Astrocyte (in vitro differentiated cells and primary cell): ENCODE measurements around the gene TBX18. TPM values are rescaled to one million over a fixed set of nuclear protein-coding genes. Genes with fewer than 3 reads are reported as not detected.

Source experiments
- DNase-seq: peaks from one replicate; pipeline ENCODE4 v3.0.0-alpha.2; 2010; ENCODE audit warnings: low read depth
- FAIRE-seq: peaks from 2 replicates; lab custom pipeline; 2011; peaks lifted over from hg19 to GRCh38; lab: Jason Lieb, UNC
- H2AFZ ChIP-seq: 2 replicates; pipeline ENCODE4 v1.6.0; 2012; ENCODE audit warnings: low read depth, low read length, inconsistent platforms
- H3K27ac ChIP-seq: 2 replicates; pipeline ENCODE4 v1.5.1; 2011; ENCODE audit warnings: low read depth, low read length, inconsistent platforms
- H3K27me3 ChIP-seq: 2 replicates; pipeline ENCODE4 v1.6.0; 2011; ENCODE audit warnings: low read length, inconsistent platforms; ENCODE audit not compliant: insufficient read depth
- H3K36me3 ChIP-seq: 2 replicates; pipeline ENCODE4 v1.5.1; 2011; ENCODE audit warnings: low read length, inconsistent platforms; ENCODE audit not compliant: insufficient read depth
- H3K4me1 ChIP-seq: 2 replicates; pipeline ENCODE4 v1.5.1; 2011; ENCODE audit warnings: low read length, inconsistent platforms; ENCODE audit not compliant: insufficient read depth
- H3K4me2 ChIP-seq: 2 replicates; pipeline ENCODE4 v1.6.0; 2012; ENCODE audit warnings: low read length, inconsistent platforms
- H3K4me3 ChIP-seq: 2 replicates; pipeline ENCODE4 v1.5.1; 2011; ENCODE audit warnings: low read depth, mild to moderate bottlenecking, low read length, inconsistent platforms; ENCODE audit not compliant: insufficient read depth
- H3K79me2 ChIP-seq: 2 replicates; pipeline ENCODE4 v1.6.0; 2012; ENCODE audit warnings: mild to moderate bottlenecking, low read length, inconsistent platforms; ENCODE audit not compliant: insufficient read depth
- H3K9ac ChIP-seq: 2 replicates; pipeline ENCODE4 v1.6.0; 2012; ENCODE audit warnings: mild to moderate bottlenecking, low read length, inconsistent platforms
- H3K9me3 ChIP-seq: 2 replicates; pipeline ENCODE4 v1.5.1; 2012; ENCODE audit warnings: low read depth, mild to moderate bottlenecking, low read length, inconsistent platforms; ENCODE audit not compliant: insufficient read depth
- H4K20me1 ChIP-seq: 2 replicates; pipeline ENCODE4 v1.6.0; 2012; ENCODE audit warnings: low read length, inconsistent platforms; ENCODE audit not compliant: insufficient read depth
- H3K27ac Mint-ChIP-seq: one replicate; pipeline ENCODE4 v1.8.0; 2021; ENCODE audit warnings: mild to moderate bottlenecking, mixed read lengths; ENCODE audit not compliant: unreplicated experiment
- H3K27me3 Mint-ChIP-seq: one replicate; pipeline ENCODE4 v1.8.0; 2021; ENCODE audit warnings: low read depth, mixed read lengths; ENCODE audit not compliant: unreplicated experiment
- H3K36me3 Mint-ChIP-seq: one replicate; pipeline ENCODE4 v1.8.0; 2021; ENCODE audit warnings: low read depth, mixed read lengths; ENCODE audit not compliant: unreplicated experiment
- H3K4me1 Mint-ChIP-seq: one replicate; pipeline ENCODE4 v1.8.0; 2021; ENCODE audit warnings: low read depth, mixed read lengths; ENCODE audit not compliant: unreplicated experiment
- H3K4me3 Mint-ChIP-seq: one replicate; pipeline ENCODE4 v1.8.0; 2021; ENCODE audit warnings: mild to moderate bottlenecking, moderate library complexity, mixed read lengths; ENCODE audit not compliant: unreplicated experiment
- H3K9me3 Mint-ChIP-seq: one replicate; pipeline ENCODE4 v1.8.0; 2021; ENCODE audit warnings: mild to moderate bottlenecking, mixed read lengths; ENCODE audit not compliant: unreplicated experiment
- CTCF ChIP-seq: IDR thresholded peaks from 2 replicates; pipeline ENCODE4 v1.5.1; 2011; ENCODE audit warnings: low read depth, mild to moderate bottlenecking, inconsistent platforms, low read length, moderate library complexity; ENCODE audit not compliant: insufficient read depth
- EZH2 ChIP-seq: IDR thresholded peaks from 2 replicates; pipeline ENCODE4 v1.6.1; 2012; ENCODE audit warnings: mild to moderate bottlenecking, low read length, inconsistent platforms; ENCODE audit not compliant: insufficient read depth
- total RNA-seq: library from RNA; stranded (reverse); gene quantifications from 2 replicates; pipeline ENCODE4 v1.2.1, GENCODE V29; 2021

The TBX18 gene
- total RNA-seq, 1 donor from 2014 or later = 12.5 TPM

GRCh38 chr6:84671183-84671582 lies 93.2 kb downstream of the TBX18 start:
- Histone ChIP-seq H4K20me1 (no peaks in the 10 kb centered on the region), H3K9me3 (no peaks in the 10 kb centered on the region), H3K4me1 (no peaks in the 10 kb centered on the region), H3K36me3 (no peaks in the 10 kb centered on the region), H3K4me2 (no peak overlapping the region), H3K27me3 (no peaks in the 10 kb centered on the region), H3K9ac (no peak overlapping the region), H3K4me3 (no peak overlapping the region), H3K79me2 (no peaks in the 10 kb centered on the region), H2AFZ (no peak overlapping the region), H3K27ac (no peak overlapping the region)
- no peaks in the 10 kb centered on the region for H3K36me3 Mint-ChIP-seq
- peaks cover 8% of the 10 kb centered on the region for H3K4me1 Mint-ChIP-seq
- no peak for DNase-seq
- TF ChIP-seq CTCF (no peak), EZH2 (no peak)
- H3K9me3 Mint-ChIP-seq = no peaks in the 10 kb centered on the region
- no peak overlapping the region for H3K4me3 Mint-ChIP-seq
- no peak overlapping the region for H3K27ac Mint-ChIP-seq
- no peaks in the 10 kb centered on the region for H3K27me3 Mint-ChIP-seq
- FAIRE-seq = no peak

GRCh38 chr6:84669945-84670344 lies 94.5 kb downstream of the TBX18 start:
- DNase-seq (no peak), FAIRE-seq (no peak)
- H3K27ac Mint-ChIP-seq = no peak overlapping the region
- no peaks in the 10 kb centered on the region for H3K36me3 Mint-ChIP-seq
- Histone ChIP-seq H2AFZ (no peak overlapping the region), H3K27ac (no peak overlapping the region), H3K36me3 (no peaks in the 10 kb centered on the region), H3K79me2 (no peaks in the 10 kb centered on the region), H3K9me3 (no peaks in the 10 kb centered on the region), H3K4me3 (no peak overlapping the region), H3K27me3 (no peaks in the 10 kb centered on the region), H4K20me1 (no peaks in the 10 kb centered on the region), H3K4me2 (no peak overlapping the region), H3K4me1 (no peaks in the 10 kb centered on the region), H3K9ac (no peak overlapping the region)
- H3K4me1 Mint-ChIP-seq = peaks cover 8% of the 10 kb centered on the region
- TF ChIP-seq CTCF (no peak), EZH2 (no peak)
- H3K27me3 Mint-ChIP-seq = no peaks in the 10 kb centered on the region
- H3K9me3 Mint-ChIP-seq = no peaks in the 10 kb centered on the region
- H3K4me3 Mint-ChIP-seq = no peak overlapping the region

GRCh38 chr6:84667252-84668213 lies 96.9 kb downstream of the TBX18 start:
- Histone ChIP-seq H4K20me1 (no peaks in the 10 kb centered on the region), H3K4me3 (no peak overlapping the region), H3K36me3 (no peaks in the 10 kb centered on the region), H3K9me3 (no peaks in the 10 kb centered on the region), H3K4me1 (no peaks in the 10 kb centered on the region), H3K27me3 (no peaks in the 10 kb centered on the region), H2AFZ (no peak overlapping the region), H3K79me2 (no peaks in the 10 kb centered on the region), H3K4me2 (no peak overlapping the region), H3K27ac (no peak overlapping the region), H3K9ac (no peak overlapping the region)
- peak overlapping the region; percentile 17 for H3K27ac Mint-ChIP-seq
- no peak overlapping the region for H3K4me3 Mint-ChIP-seq
- H3K36me3 Mint-ChIP-seq = no peaks in the 10 kb centered on the region
- H3K4me1 Mint-ChIP-seq = peaks cover 8% of the 10 kb centered on the region
- FAIRE-seq (peak; percentile 5), DNase-seq (peak; percentile 23)
- H3K27me3 Mint-ChIP-seq = no peaks in the 10 kb centered on the region
- TF ChIP-seq CTCF (no peak), EZH2 (no peak)
- no peaks in the 10 kb centered on the region for H3K9me3 Mint-ChIP-seq
